ES-I3 (cell line): ENCODE data around the gene CSF1R.

Experiments
- H3K36me3 ChIP-seq: 2 replicates; pipeline ENCODE4 v1.6.1; 2013; ENCODE audit warnings: mild to moderate bottlenecking, low read length, control low read depth, moderate library complexity; ENCODE audit not compliant: insufficient read depth
- H3K4me1 ChIP-seq: 2 replicates; pipeline ENCODE4 v1.6.1; 2013; ENCODE audit warnings: mild to moderate bottlenecking, control low read depth, low read length; ENCODE audit not compliant: insufficient read depth
- H3K9ac ChIP-seq: 2 replicates; pipeline ENCODE4 v1.6.1; 2013; ENCODE audit warnings: low read depth, mild to moderate bottlenecking, low read length, moderate library complexity
- H3K9me3 ChIP-seq: 2 replicates; pipeline ENCODE4 v1.6.1; 2013; ENCODE audit warnings: mild to moderate bottlenecking, low read length, moderate library complexity; ENCODE audit not compliant: control insufficient read depth, insufficient read depth

The CSF1R gene

GRCh38 chr5:150013931-150014330, 72.4 kb downstream of the CSF1R start:
- Histone ChIP-seq H3K4me1 (no peaks in the 10 kb centered on the region), H3K9ac (no peak overlapping the region), H3K36me3 (peaks cover 39% of the 10 kb centered on the region), H3K9me3 (peaks cover 10% of the 10 kb centered on the region; the same call in 1 of the 2 replicates)

GRCh38 chr5:150009671-150010387, 76.5 kb downstream of the CSF1R start:
- Histone ChIP-seq H3K9ac (no peak overlapping the region), H3K9me3 (no peaks in the 10 kb centered on the region), H3K36me3 (peaks cover 29% of the 10 kb centered on the region), H3K4me1 (no peaks in the 10 kb centered on the region)

DNA sequence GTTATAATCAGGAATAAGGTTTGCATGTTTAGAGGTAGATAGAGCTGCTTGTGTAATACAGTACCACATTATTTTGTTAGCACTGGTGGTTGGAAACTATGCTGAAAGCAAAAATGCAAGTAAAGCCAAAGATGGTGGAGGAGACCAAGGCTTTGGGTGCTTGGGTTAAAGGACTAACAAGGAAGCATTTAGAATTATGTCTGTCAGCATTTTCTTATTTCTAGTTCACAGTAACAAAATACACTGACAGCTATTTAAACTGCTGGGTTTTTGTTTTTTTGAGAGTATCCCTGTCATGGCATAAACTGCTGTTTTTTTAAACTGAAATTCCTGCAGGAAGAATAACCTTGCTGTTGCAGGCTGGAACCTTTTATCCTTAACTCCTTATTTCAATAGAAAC, 79.3 kb downstream of the CSF1R start:
- Histone ChIP-seq H3K4me1 (no peaks in the 10 kb centered on the region), H3K9me3 (no peaks in the 10 kb centered on the region), H3K36me3 (peaks cover 12% of the 10 kb centered on the region), H3K9ac (no peak overlapping the region)

GRCh38 chr5:150006318-150006717, 80.0 kb downstream of the CSF1R start:
- Histone ChIP-seq H3K9me3 (no peaks in the 10 kb centered on the region), H3K4me1 (no peaks in the 10 kb centered on the region), H3K9ac (no peak overlapping the region), H3K36me3 (peaks cover 12% of the 10 kb centered on the region)
